Mesenchymal stem cell (in vitro differentiated cells and primary cell): ENCODE measurements around the gene ALKBH2.

Experiments
- DNase-seq: peaks from one replicate; pipeline ENCODE4 v3.0.0-alpha.2; 2013
- H2AFZ ChIP-seq: one replicate; pipeline ENCODE4 v1.6.1; 2013; ENCODE audit warnings: low read depth, mild to moderate bottlenecking, control low read depth, inconsistent platforms, low read length, moderate library complexity
- H2AK5ac ChIP-seq: 2 replicates; pipeline ENCODE4 v1.6.1; 2013; ENCODE audit warnings: low read length, moderate library complexity, mild to moderate bottlenecking, inconsistent platforms; ENCODE audit not compliant: severe bottlenecking
- H2BK120ac ChIP-seq: one replicate; pipeline ENCODE4 v1.6.1; 2013; ENCODE audit warnings: low read depth, mild to moderate bottlenecking, inconsistent platforms, low read length, moderate library complexity
- H2BK12ac ChIP-seq, 2 experiments: one replicate each; pipeline ENCODE4 v1.6.1; 2013; ENCODE audit warnings: inconsistent platforms in 2 of 2, low read length in 2 of 2, mild to moderate bottlenecking in 2 of 2, moderate library complexity in 2 of 2, control low read depth in 1 of 2
- H2BK15ac ChIP-seq: one replicate; pipeline ENCODE4 v1.6.1; 2013; ENCODE audit warnings: mild to moderate bottlenecking, low read depth, inconsistent platforms; ENCODE audit not compliant: poor library complexity, severe bottlenecking
- H2BK5ac ChIP-seq: 2 replicates; pipeline ENCODE4 v1.6.1; 2013; ENCODE audit warnings: low read depth, mild to moderate bottlenecking, low read length, control low read depth, inconsistent platforms; ENCODE audit not compliant: poor library complexity, severe bottlenecking
- H3K14ac ChIP-seq, 2 experiments: one replicate each; pipeline ENCODE4 v1.6.1; 2013; ENCODE audit warnings: inconsistent platforms in 2 of 2, low read length in 2 of 2, control low read depth in 1 of 2, mild to moderate bottlenecking in 1 of 2, moderate library complexity in 1 of 2
- H3K18ac ChIP-seq, 2 experiments: one replicate each; pipeline ENCODE4 v1.6.1; 2013; ENCODE audit warnings: inconsistent platforms in 2 of 2, low read length in 2 of 2, control low read depth in 1 of 2, low read depth in 1 of 2, mild to moderate bottlenecking in 1 of 2
- H3K23ac ChIP-seq, 2 experiments: one replicate each; pipeline ENCODE4 v1.6.1; 2013; ENCODE audit warnings: inconsistent platforms in 2 of 2, low read length in 2 of 2, mild to moderate bottlenecking in 2 of 2, moderate library complexity in 2 of 2, control low read depth in 1 of 2
- H3K27ac ChIP-seq: 2 replicates; pipeline ENCODE4 v1.5.1; 2013; ENCODE audit warnings: mild to moderate bottlenecking, moderate library complexity, low read length, control low read depth, inconsistent platforms; ENCODE audit not compliant: poor library complexity, severe bottlenecking
- H3K27me3 ChIP-seq, 2 experiments: 2 replicates each; pipeline versions ENCODE4 v1.6.1 to v1.7.0; 2013; ENCODE audit warnings: low read length in 2 of 2, mild to moderate bottlenecking in 2 of 2, moderate library complexity in 2 of 2, control low read depth in 1 of 2, inconsistent platforms in 1 of 2; ENCODE audit not compliant: control insufficient read depth in 1 of 2, insufficient read depth in 1 of 2
- H3K36me3 ChIP-seq, 2 experiments: 2 replicates each; pipeline versions ENCODE4 v1.6.1 to v1.7.0; 2013; ENCODE audit warnings: low read length in 2 of 2, control low read depth in 1 of 2, inconsistent platforms in 1 of 2, low read depth in 1 of 2, mild to moderate bottlenecking in 1 of 2; ENCODE audit not compliant: insufficient read depth in 2 of 2, control insufficient read depth in 1 of 2
- H3K4ac ChIP-seq, 2 experiments: one replicate each; pipeline ENCODE4 v1.6.1; 2013; ENCODE audit warnings: inconsistent platforms in 2 of 2, low read length in 2 of 2, mild to moderate bottlenecking in 2 of 2, moderate library complexity in 2 of 2, control low read depth in 1 of 2, low read depth in 1 of 2
- H3K4me1 ChIP-seq: 2 replicates; pipeline ENCODE4 v1.6.1; 2013; ENCODE audit warnings: low read depth, low read length, control low read depth; ENCODE audit not compliant: control insufficient read depth, insufficient read depth
- H3K4me2 ChIP-seq: 2 replicates; pipeline ENCODE4 v1.6.1; 2013; ENCODE audit warnings: low read length, mild to moderate bottlenecking, inconsistent platforms; ENCODE audit not compliant: poor library complexity, severe bottlenecking
- H3K4me3 ChIP-seq, 2 experiments: 2 replicates each; pipeline versions ENCODE4 v1.5.1 to v1.7.0; 2013; ENCODE audit warnings: low read length in 2 of 2, mild to moderate bottlenecking in 2 of 2, control low read depth in 1 of 2, low read depth in 1 of 2; ENCODE audit not compliant: insufficient read depth in 1 of 2
- H3K79me1 ChIP-seq: replicated peaks from 2 replicates; pipeline ENCODE4 v1.6.1; 2013; ENCODE audit warnings: mild to moderate bottlenecking, control low read depth, low read length, inconsistent platforms; ENCODE audit not compliant: poor library complexity, severe bottlenecking
- H3K9ac ChIP-seq: 2 replicates; pipeline ENCODE4 v1.7.0; 2013; ENCODE audit warnings: mild to moderate bottlenecking, low read length, moderate library complexity
- H3K9me3 ChIP-seq: 2 replicates; pipeline ENCODE4 v1.7.0; 2013; ENCODE audit warnings: mild to moderate bottlenecking, low read length; ENCODE audit not compliant: control insufficient read depth
- H4K8ac ChIP-seq: one replicate; pipeline ENCODE4 v1.6.1; 2013; ENCODE audit warnings: inconsistent platforms, mild to moderate bottlenecking, low read length, moderate library complexity
- H4K91ac ChIP-seq: one replicate; pipeline ENCODE4 v1.6.1; 2013; ENCODE audit warnings: mild to moderate bottlenecking, low read length, inconsistent platforms
- WGBS: methylation state at CpG from one replicate; pipeline ENCODE4 v1.1.7; 2013; ENCODE audit warnings: mixed read lengths; 5-methylcytosine and 5-hydroxymethylcytosine counted together

The ALKBH2 gene

GRCh38 chr12:109124878-109125648, 31.8 kb upstream of the ALKBH2 start:
- no peak overlapping the region for H3K23ac ChIP-seq
- DNase-seq: no peak
- no peak overlapping the region for H2BK15ac ChIP-seq
- H2BK12ac ChIP-seq: no peak overlapping the region
- H2AFZ ChIP-seq: no peak overlapping the region
- no peak overlapping the region for H2AK5ac ChIP-seq
- no peak overlapping the region for H2BK120ac ChIP-seq
- no peak overlapping the region for H4K91ac ChIP-seq
- H3K9ac ChIP-seq: no peak overlapping the region
- no peaks in the 10 kb centered on the region for H3K9me3 ChIP-seq
- no peak overlapping the region for H2BK5ac ChIP-seq
- no peak overlapping the region for H3K4me2 ChIP-seq
- 80% methylated on average over 11 of the region's 12 CpGs for WGBS
- H4K8ac ChIP-seq: no peak overlapping the region
- H3K27me3 ChIP-seq: no peaks in the 10 kb centered on the region
- H3K18ac ChIP-seq: no peak overlapping the region
- H3K4me1 ChIP-seq: no peaks in the 10 kb centered on the region
- no peaks in the 10 kb centered on the region for H3K79me1 ChIP-seq
- no peak overlapping the region for H3K27ac ChIP-seq
- no peak overlapping the region for H3K4me3 ChIP-seq
- no peak overlapping the region for H3K14ac ChIP-seq
- no peak overlapping the region for H3K4ac ChIP-seq
- H3K36me3 ChIP-seq: no peaks in the 10 kb centered on the region

- no peaks in the 10 kb centered on the region for H3K9me3 ChIP-seq
- no peaks in the 10 kb centered on the region for H3K4me1 ChIP-seq
- no peak overlapping the region for H3K27ac ChIP-seq
- H4K91ac ChIP-seq: no peak overlapping the region
- no peak overlapping the region for H3K18ac ChIP-seq
- no peak overlapping the region for H4K8ac ChIP-seq
- H2BK5ac ChIP-seq: no peak overlapping the region
- no peak overlapping the region for H2BK12ac ChIP-seq
- no peaks in the 10 kb centered on the region for H3K79me1 ChIP-seq
- no peak overlapping the region for H3K4me2 ChIP-seq
- H3K23ac ChIP-seq: no peak overlapping the region
- no peak overlapping the region for H3K4me3 ChIP-seq
- H2BK15ac ChIP-seq: no peak overlapping the region
- no peaks in the 10 kb centered on the region for H3K27me3 ChIP-seq
- no peak overlapping the region for H2AFZ ChIP-seq
- H3K4ac ChIP-seq: no peak overlapping the region
- WGBS: 73% methylated on average over 3 of the region's 3 CpGs
- no peak overlapping the region for H3K14ac ChIP-seq
- H3K36me3 ChIP-seq: no peaks in the 10 kb centered on the region
- no peak overlapping the region for H3K9ac ChIP-seq
- no peak overlapping the region for H2BK120ac ChIP-seq
- H2AK5ac ChIP-seq: no peak overlapping the region
- no peak for DNase-seq
Measured at GRCh38 chr12:109121346-109121880, 28.1 kb upstream of the ALKBH2 start.

GRCh38 chr12:109120557-109120956, 27.3 kb upstream of the ALKBH2 start:
- Histone ChIP-seq H3K9ac (no peak overlapping the region), H3K27ac (no peak overlapping the region), H3K4me3 (no peak overlapping the region), H4K8ac (no peak overlapping the region), H3K4me1 (peaks cover 3% of the 10 kb centered on the region), H2BK15ac (no peak overlapping the region), H2BK120ac (no peak overlapping the region), H3K14ac (no peak overlapping the region), H3K79me1 (no peaks in the 10 kb centered on the region), H2BK12ac (no peak overlapping the region), H3K18ac (no peak overlapping the region), H2BK5ac (no peak overlapping the region), H3K36me3 (no peaks in the 10 kb centered on the region), H3K23ac (no peak overlapping the region), H3K4ac (no peak overlapping the region), H3K4me2 (no peak overlapping the region), H2AK5ac (no peak overlapping the region), H2AFZ (no peak overlapping the region), H4K91ac (no peak overlapping the region), H3K27me3 (no peaks in the 10 kb centered on the region), H3K9me3 (no peaks in the 10 kb centered on the region)
- WGBS: 88% methylated on average over 4 of the region's 4 CpGs
- no peak for DNase-seq

- Histone ChIP-seq H4K91ac (no peak overlapping the region), H3K18ac (no peak overlapping the region), H2BK12ac (no peak overlapping the region), H3K4me1 (peaks cover 4% of the 10 kb centered on the region), H3K4me2 (no peak overlapping the region), H3K4ac (no peak overlapping the region), H3K36me3 (no peaks in the 10 kb centered on the region), H3K79me1 (no peaks in the 10 kb centered on the region), H3K9me3 (no peaks in the 10 kb centered on the region), H2AFZ (no peak overlapping the region), H2BK5ac (no peak overlapping the region), H3K14ac (no peak overlapping the region), H3K23ac (no peak overlapping the region), H4K8ac (no peak overlapping the region), H2BK120ac (no peak overlapping the region), H3K9ac (no peak overlapping the region), H2AK5ac (no peak overlapping the region), H2BK15ac (no peak overlapping the region), H3K27ac (no peak overlapping the region), H3K27me3 (no peaks in the 10 kb centered on the region), H3K4me3 (no peak overlapping the region)
- WGBS: 96% methylated on average over 2 of the region's 2 CpGs
- no peak for DNase-seq
Measured at GRCh38 chr12:109120095-109120494, 26.8 kb upstream of the ALKBH2 start.
